ENCODE data around the gene XRCC1. TPM values are rescaled to one million over a fixed set of nuclear protein-coding genes. Genes with fewer than 3 reads are reported as not detected.

Gene XRCC1
- total RNA-seq, 1 experiment from 2014 or later = 45.1 TPM

- H2AFZ ChIP-seq = peak overlapping the region; percentile 82
- TF ChIP-seq EZH2 (IDR thresholded peaks at IDR 0.05; ENCODE audit: low read depth) = no peak
- TF ChIP-seq, protein P1, sequence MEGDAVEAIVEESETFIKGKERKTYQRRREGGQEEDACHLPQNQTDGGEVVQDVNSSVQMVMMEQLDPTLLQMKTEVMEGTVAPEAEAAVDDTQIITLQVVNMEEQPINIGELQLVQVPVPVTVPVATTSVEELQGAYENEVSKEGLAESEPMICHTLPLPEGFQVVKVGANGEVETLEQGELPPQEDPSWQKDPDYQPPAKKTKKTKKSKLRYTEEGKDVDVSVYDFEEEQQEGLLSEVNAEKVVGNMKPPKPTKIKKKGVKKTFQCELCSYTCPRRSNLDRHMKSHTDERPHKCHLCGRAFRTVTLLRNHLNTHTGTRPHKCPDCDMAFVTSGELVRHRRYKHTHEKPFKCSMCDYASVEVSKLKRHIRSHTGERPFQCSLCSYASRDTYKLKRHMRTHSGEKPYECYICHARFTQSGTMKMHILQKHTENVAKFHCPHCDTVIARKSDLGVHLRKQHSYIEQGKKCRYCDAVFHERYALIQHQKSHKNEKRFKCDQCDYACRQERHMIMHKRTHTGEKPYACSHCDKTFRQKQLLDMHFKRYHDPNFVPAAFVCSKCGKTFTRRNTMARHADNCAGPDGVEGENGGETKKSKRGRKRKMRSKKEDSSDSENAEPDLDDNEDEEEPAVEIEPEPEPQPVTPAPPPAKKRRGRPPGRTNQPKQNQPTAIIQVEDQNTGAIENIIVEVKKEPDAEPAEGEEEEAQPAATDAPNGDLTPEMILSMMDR (conservative IDR thresholded peaks at IDR 0.05) = no peak
- H3K27me3 ChIP-seq (ENCODE audit: insufficient read depth, low read depth) = no peaks in the 10 kb centered on the region
- H3K4me2 ChIP-seq = peak overlapping the region; percentile 98
- no peaks in the 10 kb centered on the region for H3K9me2 ChIP-seq (ENCODE audit: insufficient read depth)
- ChIA-PET CTCF (interaction anchor here (0.6 to 1.1 kb wide), 2 partner anchors 20 to 21 kb away, joined by 3 to 4 read pairs; no protein-coding TSS in a partner anchor), POLR2A (ENCODE audit: unreplicated experiment) (interaction anchor here (0.5 to 1.2 kb wide), 5 partner anchors 12 to 232 kb away, joined by 4 to 15 read pairs (median 6); partner anchors contain the start of gene ZNF283)
- BruUV-seq (replicated peaks) = TSS peak; percentile 69
- peak overlapping the region; percentile 94 for H3K4me3 ChIP-seq
- intact Hi-C loops (cut with micrococcal nuclease; ENCODE audit: unreplicated experiment) = loop anchor here (1.0 to 10.0 kb wide), 2 partner anchors 161 to 214 kb away; no protein-coding TSS in a partner anchor
- H3F3A ChIP-seq (ENCODE audit: insufficient read depth, low read depth) = peaks cover 12% of the 10 kb centered on the region; the same call in 1 of the 2 replicates
- peaks cover 48% of the 10 kb centered on the region for H3K79me2 ChIP-seq (ENCODE audit: low read depth)
- peak overlapping the region; percentile 49 for H3K27ac ChIP-seq
- no peaks in the 10 kb centered on the region for H3K9me3 ChIP-seq (ENCODE audit: insufficient read depth, low read depth)
- peaks cover 10% of the 10 kb centered on the region for H4K20me1 ChIP-seq (ENCODE audit: insufficient read depth)
- no peak for DNase-seq
- peaks cover 15% of the 10 kb centered on the region for H3K4me1 ChIP-seq (replicated peaks; ENCODE audit: insufficient read depth)
- 0 out of 2 replicates have a peak, but pooled peaks cover 7% of the 10 kb centered on the region for H3K36me3 ChIP-seq (ENCODE audit: low read depth)
Observed at GRCh38 chr19:43595605-43595998, 20.3 kb upstream of the XRCC1 start.

DNA sequence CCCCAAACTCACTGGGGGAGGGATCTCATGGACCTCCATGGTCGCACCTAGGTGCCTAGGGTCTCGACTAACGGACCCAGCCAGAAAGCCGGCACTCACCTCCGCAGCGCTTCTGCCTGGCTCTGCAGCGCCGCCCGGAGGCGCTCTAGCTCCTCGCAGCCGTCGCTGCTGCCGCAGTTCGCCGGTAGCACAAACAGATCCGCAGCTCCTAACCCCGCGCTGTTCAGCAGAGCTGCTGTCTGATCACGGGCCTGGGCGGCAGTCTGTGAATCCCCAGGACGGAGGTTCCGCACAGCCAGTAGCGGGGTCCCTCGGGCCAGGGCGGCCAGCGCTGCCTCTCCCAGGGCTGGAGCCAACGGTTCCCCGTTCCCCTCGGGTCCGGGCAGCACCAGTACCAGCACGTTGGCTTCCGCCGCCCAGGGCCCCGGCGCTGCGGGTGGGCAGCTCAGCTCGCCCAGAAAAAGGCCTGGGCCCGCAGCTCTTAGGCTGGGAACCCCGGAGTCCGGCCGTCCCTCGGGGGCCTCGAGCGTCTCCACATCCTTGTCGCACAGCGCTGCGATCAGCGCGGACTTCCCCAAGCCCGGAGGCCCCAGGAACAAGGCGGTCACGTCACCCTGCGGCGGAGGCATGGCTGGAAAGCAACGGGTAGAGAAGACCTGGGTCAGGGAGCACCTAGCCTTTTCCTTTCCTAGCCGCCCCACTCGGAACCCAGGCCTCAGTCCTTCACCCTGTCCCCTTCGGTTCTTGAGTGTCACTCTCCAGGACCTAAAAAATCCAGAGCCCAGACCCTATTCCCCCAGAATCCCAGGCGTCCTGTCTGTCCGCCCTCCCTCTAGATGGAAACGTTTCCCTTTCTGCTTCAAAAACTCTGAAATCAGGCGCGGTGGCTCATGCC lies 19.6 kb upstream of the XRCC1 start:
- intact Hi-C loops (cut with micrococcal nuclease; ENCODE audit: unreplicated experiment) = loop anchor here (1.0 to 10.0 kb wide), 2 partner anchors 160 to 214 kb away; no protein-coding TSS in a partner anchor
- POLR2A ChIA-PET (ENCODE audit: unreplicated experiment) = interaction anchor here (0.5 to 0.6 kb wide), 2 partner anchors 74 to 170 kb away, joined by 3 read pairs; no protein-coding TSS in a partner anchor

More for the DNA sequence above, 19.6 kb upstream of the XRCC1 start:
- Histone ChIP-seq H2AFZ (peak overlapping the region; percentile 82), H3K36me3 (ENCODE audit: low read depth) (0 out of 2 replicates have a peak, but pooled peaks cover 7% of the 10 kb centered on the region), H3K9me2 (ENCODE audit: insufficient read depth) (no peaks in the 10 kb centered on the region), H3K27ac (peak overlapping the region; percentile 49), H3K4me1 (replicated peaks; ENCODE audit: insufficient read depth) (peaks cover 15% of the 10 kb centered on the region), H3K79me2 (ENCODE audit: low read depth) (peaks cover 48% of the 10 kb centered on the region), H3F3A (ENCODE audit: insufficient read depth, low read depth) (peaks cover 12% of the 10 kb centered on the region; the same call in 1 of the 2 replicates), H3K4me3 (peak overlapping the region; percentile 94), H4K20me1 (ENCODE audit: insufficient read depth) (peaks cover 10% of the 10 kb centered on the region), H3K4me2 (peak overlapping the region; percentile 98), H3K9me3 (ENCODE audit: insufficient read depth, low read depth) (no peaks in the 10 kb centered on the region), H3K27me3 (ENCODE audit: insufficient read depth, low read depth) (no peaks in the 10 kb centered on the region)
- TF ChIP-seq, protein P1 (conservative IDR thresholded peaks at IDR 0.05) = peak; percentile 90
- no peak for TF ChIP-seq EZH2 (IDR thresholded peaks at IDR 0.05; ENCODE audit: low read depth)
- CTCF ChIA-PET = interaction anchor here (0.6 to 1.1 kb wide), 9 partner anchors 19 to 215 kb away, joined by 3 to 5 read pairs (median 4); partner anchors contain the start of gene ZNF575
- BruUV-seq (replicated peaks) = no TSS peak
- peak; percentile 38 to 70 for DNase-seq
